Activated CD4-positive, alpha-beta T cell treated with anti-CD3 and anti-CD28 coated beads, Interleukin-2, amount 50 U/mL, for 1 hour (primary cell): ENCODE results near the gene FKBP1A.
"Not testable (repeated sequence)": the region's sequence is repeated elsewhere in the genome, so short reads cannot be mapped to it uniquely, and the experiment has no call there.

Experiments
- DNase-seq: peaks from one replicate; pipeline ENCODE4 v3.0.0-alpha.2; 2020

The FKBP1A gene

DNA sequence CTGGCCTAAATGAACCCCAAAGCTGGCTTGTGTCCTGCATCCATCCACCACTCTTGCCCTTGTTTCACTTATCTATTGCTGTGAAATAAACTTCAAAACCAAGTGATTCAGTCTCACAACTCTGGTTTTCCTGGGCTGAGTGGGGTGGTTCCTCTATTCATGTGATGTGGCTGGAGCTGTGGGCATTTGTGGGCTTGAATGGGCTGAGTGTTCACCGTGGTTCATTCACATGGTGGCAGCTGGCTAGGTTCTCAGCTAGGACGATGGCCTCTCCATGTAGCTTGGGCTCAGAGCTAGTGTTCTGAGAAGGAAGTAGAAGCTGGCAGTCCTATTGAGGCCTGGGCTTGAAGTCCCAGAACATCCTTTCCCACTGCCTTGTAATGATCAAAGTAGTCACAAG is 30.4 kb downstream of the FKBP1A start:
- DNase-seq: no peak

DNA sequence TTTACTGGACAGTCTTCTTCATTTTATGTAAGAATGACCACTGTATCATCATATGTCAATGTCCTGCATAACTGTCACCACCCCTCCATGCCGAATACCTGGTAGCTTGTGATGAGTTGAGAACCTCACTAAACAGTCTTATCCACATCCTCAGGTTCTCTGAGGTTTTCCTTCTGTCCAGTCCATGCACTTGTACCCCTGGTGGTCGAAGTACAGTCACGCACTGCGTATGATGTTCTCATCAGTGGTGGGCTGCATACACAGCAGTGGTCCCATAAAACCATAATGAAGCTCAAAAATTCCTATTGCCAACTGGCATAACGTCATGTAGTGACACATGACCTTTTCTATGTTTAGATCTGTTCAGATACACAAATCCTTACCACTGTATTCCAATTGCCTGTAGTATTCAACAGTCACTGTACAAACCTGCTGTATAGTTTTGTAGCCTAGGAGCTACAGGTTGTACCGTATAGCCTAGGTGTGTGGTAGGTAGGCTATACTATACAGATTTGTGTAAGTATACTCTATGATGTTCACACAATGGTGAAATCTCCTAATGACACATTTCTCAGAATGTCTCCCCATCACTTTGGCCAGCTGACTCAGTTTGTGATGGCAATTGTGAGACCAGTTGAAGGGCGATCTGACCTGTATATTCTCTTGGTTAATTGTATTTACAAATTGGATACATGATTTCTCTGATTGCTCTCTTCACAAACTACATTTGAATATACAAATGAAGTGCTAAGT is 32.6 kb downstream of the FKBP1A start:
- DNase-seq: no peak

DNA sequence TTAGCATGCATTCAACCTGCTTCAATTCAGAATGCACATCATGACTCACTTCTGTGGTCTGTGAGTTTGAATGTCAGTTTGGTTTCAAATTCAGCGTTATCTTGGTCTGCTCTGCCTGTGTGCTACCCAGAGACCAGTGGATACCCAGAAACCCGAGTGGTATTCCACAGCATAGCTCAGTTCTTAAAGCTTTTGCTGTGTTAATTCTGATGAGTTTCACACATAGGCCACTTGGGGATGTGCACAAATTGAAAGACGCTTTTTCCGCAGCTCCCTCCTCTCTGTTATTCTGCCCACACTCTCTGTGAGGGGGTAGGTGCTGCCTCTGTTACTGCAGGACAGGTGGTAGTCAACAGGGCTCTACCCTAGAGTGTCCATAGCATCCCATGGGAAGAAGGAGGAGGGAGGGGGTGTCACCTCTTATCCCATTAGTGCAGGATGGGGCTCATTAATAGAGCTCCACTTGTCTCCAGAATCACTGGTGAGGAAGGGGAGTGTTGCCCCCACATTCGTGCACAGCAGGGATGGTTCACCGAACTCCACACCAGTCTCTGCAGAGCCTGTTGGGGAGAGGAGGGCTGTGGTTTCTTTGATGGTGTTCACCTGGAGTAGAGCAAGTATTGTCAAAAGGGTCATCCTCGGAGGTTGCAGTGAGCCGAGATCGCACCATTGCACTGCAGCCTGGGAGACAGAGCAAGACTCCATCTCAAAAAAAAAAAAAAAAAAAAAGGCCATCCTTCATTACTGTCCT is 34.8 kb downstream of the FKBP1A start:
- no peak for DNase-seq

DNA sequence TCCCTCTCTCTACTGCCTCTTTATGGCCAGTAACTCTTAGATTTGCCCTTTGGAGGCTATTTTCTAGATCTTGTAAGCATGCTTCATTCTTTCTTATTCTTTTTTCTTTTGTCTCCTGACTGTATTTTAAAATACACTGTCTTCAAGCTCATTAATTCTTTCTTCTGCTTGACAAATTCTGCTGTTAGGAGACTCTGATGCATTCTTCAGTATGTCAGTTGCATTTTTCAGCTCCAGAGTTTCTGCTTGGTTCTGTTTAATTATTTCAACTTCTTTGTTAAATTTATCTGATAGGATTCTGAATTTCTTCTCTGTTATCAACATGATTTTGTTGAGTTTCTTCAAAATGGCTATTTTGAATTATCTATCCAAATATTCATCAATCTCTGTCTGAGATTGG is 38.9 kb downstream of the FKBP1A start:
- no peak for DNase-seq

DNA sequence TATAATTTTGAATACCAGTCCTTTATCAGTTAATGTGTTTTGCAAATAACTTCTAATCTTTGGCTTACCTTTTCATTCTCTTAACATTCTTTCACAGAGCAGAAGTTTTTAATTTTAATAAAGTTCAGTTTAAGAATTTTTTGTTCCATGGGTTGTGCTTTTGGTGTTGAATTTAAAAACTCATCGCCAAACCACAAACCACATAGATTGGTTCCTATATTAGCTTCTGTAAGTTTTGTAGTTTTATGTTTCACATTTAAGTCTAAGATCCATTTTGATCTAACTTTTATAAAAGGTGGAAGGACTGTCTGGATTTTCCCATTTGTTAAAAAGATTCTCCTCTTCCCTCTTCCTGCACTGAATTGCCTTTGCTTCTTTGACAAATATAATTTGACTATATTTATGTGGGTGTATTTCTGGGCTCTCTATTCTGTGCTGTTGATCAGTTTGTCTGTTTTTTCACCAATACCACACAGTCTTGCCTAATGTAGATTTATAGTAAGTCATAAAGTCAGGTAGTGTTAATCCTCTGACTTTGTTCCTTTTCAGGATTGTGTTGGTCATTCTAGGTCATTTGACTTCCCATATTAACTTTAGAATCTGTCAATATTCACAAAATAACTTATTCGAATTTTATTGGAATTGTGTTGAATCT is 46.4 kb downstream of the FKBP1A start:
- DNase-seq: no peak

DNA sequence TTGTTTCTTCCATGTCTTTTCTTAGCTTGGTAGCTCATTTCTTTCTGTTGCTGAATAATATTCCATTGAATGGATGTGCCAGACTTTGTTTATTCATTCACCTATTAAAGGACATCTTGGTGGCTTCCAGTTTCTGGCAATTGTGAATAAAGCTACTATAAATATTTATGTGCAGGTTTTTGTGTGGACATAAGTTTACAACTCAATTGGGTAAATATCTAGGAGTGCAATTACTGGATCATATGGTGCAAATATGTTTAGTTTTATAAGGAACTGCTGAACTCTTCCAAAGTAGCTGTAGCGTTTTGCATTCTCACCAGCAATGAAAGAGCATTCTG is 47.1 kb downstream of the FKBP1A start:
- DNase-seq: no peak

DNA sequence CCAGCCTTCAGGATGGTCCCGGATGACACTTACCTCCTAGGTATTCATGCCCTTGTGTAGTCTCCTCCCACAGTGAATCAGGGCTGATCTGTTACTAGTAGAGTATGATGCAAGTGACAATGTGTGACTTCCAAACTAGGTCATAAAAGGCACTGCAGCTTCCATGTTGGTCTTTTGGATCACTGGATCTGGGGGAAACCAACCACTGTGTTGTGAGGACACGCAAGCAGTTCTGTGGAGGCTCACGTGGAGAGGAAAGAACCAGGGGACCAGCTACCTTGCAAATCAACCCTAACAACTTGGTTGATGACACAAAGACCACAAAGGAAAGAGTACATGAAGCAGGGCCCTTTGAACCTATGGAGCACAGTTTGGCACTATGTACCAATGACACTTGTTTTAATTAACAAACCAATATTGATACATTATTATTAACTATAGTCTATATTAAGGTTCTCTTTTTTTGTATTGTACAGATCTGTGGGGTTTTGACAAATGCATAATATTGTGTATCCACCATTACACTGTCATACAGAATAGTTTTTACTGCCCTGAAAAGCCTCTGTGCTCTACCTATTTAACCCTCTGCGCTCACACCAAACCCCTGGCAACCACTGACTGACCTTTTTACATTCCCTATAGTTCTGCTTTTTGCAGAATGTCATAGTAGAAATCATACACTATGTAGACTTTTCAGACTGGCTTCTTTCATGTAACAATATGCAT is 47.7 kb downstream of the FKBP1A start:
- no peak for DNase-seq

DNA sequence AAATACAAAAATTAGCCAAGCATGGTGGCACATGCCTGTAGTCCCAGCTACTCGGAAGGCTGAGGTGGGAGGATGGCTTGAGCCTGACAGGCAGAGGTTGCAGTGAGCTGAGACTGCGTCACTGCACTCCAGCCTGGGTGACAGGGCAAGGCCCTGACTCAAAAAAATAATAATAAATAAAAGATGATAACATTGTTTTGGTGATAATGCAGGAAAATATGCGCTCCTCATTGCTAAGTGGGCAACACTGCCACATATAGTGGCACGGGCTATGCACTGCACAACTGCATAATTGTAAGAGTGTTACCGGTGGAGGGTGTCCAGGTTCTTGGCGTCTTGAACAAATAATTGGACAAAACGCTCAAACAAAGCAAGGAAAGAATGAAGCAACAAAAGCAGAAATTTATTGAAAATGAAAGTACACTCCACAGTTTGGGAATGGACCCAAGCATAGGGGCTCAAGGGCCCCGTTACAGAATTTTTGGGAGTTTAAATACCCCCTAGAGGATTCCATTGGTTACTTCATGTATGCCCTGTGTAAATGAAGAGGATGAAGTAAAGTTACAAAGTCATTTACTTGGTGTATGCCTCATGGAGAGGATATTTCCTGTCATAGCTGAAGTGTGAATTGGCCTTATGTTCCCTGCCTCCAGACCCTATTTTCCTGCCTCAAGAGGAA is 49.3 kb downstream of the FKBP1A start:
- not testable (repeated sequence) for DNase-seq

DNA sequence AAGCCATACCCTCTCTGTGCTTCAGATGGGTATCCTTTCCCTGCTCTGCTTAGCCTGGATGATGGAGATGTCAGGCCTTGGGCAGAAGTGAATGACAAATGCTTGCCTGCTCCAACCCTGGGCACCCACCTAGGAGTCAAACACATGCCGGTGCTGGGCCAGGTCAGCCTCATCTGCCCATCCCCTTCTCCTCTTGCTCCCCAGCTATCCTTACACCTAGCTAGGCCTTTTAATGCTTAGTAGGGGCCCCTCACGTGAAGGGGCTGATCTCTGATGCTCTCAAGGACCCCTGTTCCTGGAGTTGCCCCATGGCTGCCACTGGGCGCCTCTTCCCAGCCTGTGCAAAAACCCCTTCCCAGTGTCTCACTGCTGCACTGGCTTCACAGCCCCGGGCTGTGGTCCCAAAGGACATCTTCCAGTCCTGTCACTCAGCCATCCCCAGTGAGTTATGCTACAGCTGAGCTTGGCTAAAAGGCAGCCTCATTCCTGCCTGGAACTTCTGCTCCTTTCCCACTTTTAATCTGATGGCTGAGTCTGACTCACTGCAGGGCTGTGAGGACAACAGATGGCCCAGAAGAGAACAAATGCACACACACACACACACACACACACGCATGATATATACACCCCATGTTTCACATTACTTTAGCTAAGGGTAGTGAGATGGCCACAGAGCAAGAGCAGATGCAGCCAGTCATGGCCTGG is 51.1 kb downstream of the FKBP1A start:
- no peak for DNase-seq

DNA sequence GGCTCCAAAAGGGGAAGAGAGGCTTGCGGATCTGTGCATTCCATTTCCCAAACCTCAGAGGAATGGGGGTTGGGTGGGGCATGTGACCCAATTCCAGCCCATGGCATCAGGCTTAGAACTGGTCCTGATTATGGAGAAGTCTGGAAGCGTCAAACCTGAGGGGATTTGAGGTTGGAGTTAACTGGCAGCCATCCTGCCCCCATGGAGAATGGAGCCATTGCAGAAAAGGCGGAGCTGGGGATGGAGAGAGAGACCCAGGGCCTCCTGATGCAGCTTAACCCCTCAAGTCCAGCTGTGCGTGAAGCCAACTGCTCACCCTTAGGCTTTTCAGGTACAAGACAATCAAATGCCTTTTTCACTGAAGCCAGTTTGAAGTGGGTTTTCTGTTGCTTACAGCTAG is 54.1 kb downstream of the FKBP1A start:
- no peak for DNase-seq

DNA sequence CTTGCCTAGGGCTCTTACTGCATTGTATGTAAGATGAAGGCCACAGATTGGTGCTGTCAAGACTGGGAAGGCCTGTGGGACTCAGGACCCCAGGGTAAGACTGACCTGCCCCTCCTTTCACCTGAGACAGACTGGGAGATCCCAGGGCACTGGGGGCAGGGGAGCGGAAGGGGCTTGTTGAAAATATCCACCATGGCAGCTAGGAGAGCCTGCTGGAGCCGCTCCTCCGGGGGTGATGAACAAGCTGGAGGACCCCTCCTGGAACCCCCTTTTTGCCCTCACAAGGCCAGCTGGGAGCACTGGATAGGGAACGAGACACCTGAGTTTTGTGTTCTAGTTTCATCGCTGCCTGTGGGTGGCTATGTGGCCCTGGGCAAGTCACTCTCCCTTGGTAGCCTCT is 54.8 kb downstream of the FKBP1A start:
- DNase-seq: no peak

DNA sequence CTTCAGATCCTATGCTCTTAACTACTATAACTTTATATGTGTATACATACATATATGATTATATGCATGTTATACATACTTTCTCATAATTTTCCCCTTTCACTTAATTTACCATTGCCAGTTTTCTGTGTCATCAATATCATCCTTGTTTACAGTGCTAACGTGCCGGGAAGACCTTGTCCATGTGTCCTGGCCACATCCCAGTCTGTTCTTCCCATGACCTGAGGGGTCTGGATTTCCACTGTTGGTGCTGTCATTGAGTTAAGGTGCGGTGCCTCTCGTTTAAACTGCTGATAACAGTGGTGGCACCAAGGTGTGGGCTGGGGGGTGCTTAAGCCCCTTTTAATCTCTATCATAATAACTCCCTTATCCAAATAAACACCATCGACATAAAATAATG is 55.4 kb downstream of the FKBP1A start:
- DNase-seq: no peak

DNA sequence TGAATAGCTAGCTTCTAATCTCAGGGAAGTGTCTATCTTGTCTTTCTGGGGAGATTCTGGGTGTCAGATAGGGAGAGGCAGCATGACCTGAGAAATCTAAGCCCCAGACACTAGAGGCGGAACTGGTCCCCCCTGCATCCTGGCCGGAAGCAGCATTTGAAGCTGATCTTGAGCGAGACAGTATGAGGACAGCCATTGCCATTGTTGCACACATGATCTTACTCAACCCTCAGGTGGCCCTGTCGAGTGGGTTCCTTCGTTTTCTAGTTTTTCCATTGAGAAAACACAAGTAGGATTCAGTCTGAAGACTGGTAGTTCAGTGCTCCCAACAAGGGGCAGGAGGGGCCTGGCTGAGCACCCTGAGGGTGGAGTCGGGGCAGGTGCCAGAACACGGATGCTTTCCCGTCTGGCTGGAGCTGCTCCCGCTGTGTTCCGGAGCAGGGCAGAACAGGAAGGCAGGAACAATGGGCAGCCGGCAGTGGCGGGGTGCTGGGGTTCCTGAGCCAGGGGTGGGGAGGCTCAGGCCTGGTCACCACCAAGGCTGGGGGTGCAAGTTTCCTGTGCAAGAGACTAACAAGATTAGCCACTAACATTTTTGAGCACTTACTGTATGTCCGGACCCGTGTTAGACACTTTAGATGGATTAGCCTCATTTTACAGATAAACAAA is 56.0 kb downstream of the FKBP1A start:
- no peak for DNase-seq

DNA sequence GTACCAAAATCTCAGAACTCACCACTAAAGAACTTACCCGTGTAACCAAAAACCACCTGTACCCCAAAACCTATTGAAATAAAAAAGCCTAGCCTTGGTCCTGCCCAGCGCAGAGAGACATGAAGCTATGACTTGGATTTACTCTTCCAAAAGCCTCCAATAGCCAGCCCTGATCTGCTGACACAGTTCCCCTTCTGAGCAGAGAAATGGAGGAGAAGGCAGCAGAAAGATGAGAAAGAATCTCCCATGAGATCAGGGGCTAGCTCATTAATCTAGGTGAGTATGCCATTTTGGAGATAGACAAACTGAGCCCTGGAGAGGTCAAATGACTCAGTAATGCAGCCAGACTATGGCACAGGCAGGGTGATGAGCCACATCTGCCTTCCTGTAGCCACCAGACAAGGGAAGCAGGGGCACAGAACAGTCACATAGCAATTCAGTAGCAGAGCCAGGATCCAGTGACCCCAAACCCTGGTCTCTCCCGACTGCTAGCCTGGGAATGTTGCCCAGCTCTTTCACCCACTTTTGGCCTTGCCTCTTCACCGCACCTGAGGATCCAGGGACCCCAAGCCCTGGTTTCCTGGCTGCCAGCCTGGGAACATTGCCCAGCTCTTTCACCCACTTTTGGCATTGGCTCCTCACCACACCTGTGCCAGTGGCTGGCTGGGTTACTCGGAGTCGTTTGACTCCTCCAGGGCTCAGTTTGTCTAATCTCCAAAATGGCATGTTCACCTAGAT is 56.7 kb downstream of the FKBP1A start:
- no peak for DNase-seq

DNA sequence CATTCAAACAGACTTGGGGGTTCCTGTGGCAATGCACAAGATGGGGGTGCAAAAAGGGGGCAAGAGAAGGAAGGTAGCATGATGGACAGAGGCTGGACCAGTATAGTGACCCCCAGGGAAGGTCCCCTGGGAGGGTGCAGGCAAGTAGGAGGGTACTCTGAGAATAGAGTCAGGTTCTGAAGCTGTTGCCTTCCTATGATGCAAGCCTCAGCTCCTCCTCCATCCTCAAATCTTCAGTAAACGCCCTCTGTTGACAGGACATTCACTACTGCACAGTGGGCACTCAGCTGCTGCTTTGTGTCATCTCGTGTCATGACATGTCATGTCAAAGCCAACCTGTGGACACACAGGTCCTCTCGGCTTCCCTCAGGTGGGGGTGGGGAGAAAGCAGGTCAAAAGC is 58.1 kb downstream of the FKBP1A start:
- no peak for DNase-seq

DNA sequence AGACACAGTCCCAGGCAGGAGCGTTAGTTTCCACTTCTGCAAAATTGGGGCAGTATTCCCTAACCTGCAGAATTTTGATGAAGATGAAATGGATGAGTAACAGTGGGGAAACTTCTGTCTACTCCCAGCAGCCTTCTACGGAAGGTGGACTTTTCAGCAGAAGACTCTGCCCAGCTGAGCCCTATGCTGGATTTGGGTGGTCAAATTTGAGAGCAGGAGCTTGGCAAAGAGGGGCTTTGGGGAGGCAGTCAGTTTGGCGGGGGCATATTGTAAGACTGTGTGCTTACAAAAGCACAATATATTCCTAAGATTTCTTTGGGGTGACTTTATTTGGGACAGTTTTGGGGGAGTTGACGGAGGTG is 58.5 kb downstream of the FKBP1A start:
- DNase-seq: no peak

DNA sequence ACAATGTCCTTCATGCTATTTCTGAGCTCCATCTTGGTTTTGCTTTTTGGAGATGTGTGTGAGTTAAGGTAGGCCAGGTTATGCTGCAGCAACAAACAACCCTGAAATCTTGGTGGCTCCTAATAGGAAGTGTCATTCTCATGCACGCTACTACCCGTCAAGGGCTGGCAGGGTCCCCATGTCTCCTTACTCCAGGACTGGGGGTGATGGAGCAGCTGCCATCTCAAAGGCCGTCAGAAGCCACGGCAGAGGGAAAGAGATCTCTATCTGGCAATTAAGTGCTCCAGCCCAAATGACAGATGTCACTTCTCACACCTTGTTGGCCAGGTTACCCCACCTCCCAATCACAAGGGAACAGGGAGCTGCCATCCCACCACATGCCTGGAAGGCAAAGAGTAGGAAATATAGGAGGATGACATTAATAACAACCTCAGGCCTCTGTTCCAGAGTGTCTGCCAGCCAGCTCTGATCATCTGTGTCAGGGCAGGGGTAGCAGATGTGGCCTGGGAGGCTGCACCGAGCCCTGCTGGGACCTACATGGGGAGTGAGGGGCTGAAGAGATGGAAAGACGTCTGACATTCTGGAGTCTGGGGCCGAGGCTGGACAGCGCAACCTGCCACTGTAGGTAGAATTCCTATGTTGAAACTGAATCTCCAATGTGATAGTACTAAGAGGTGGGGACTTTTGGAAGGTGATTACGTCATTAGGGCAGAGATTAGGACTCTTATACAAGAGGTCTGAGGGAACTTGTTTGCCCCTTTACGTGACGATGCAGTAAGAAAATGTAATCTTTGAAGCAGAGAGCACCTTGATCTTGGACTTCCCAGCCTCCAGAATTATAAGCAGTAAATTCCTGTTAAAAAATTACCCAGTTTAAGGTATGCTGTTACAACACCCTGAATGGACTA is 59.1 kb downstream of the FKBP1A start:
- DNase-seq: no peak

DNA sequence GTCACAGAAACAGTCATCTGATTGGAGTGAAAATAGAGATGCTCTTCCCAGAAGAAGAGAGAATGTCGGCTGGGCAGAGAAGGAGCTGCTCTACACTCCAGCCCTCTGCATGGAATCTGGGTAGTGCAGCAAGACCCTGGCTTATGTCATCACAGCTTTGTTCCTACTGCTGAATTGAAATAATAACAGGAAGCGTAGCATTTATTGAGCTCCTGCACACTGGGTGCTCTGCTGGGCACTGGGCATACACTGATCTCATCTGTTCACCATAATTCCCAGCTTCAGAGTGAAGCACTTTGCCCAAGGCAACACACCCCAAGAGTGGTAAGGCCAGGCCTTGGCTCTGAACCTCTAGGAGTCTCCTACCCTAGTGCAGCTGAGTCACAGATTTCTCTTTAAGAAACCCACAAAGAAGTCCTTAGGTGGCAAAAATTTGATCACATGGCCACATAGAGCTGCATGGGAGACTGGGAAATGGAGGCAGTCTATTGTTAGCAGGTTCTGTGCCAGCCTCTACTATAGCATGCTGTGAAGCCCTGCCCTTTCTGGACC is 60.0 kb downstream of the FKBP1A start:
- no peak for DNase-seq

DNA sequence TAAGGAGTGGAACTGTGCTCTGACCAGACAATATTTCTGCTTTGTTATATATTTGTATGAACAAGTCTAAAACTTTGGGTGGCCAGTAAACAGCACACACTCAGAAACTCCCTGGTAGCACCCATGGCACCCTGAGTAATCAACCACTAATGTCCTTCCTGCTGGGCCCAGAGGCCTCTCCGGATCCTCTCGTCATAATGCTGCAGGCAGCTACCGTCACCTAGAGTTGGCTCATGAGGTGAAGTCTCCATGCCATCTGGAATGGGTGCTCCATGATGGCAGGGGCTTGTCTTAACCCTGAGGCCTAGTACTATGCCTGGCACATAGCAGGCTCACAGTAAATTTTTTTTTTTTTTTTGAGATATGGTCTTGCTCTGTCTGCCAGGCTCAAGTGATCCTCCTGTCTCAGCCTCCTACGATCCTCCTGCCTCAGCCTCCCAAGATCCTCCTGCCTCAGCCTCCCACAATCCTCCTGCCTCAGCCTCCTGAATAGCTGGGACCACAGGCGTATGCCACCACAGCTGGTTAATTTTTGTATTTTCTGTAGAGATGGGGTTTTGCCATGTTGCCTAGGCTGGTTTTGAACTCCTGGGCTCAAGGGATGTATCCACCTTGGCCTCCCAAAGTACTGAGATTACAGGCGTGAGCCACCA is 60.9 kb downstream of the FKBP1A start:
- DNase-seq: no peak
